ENCODE results near the gene ZNF33B. TPM values are rescaled to one million over a fixed set of nuclear protein-coding genes. Genes with fewer than 3 reads are reported as not detected.
"Not testable (repeated sequence)": the region's sequence is repeated elsewhere in the genome, so short reads cannot be mapped to it uniquely, and the experiment has no call there.

Gene ZNF33B
- total RNA-seq = 9.4 and 25.3 TPM in 2 replicates

DNA sequence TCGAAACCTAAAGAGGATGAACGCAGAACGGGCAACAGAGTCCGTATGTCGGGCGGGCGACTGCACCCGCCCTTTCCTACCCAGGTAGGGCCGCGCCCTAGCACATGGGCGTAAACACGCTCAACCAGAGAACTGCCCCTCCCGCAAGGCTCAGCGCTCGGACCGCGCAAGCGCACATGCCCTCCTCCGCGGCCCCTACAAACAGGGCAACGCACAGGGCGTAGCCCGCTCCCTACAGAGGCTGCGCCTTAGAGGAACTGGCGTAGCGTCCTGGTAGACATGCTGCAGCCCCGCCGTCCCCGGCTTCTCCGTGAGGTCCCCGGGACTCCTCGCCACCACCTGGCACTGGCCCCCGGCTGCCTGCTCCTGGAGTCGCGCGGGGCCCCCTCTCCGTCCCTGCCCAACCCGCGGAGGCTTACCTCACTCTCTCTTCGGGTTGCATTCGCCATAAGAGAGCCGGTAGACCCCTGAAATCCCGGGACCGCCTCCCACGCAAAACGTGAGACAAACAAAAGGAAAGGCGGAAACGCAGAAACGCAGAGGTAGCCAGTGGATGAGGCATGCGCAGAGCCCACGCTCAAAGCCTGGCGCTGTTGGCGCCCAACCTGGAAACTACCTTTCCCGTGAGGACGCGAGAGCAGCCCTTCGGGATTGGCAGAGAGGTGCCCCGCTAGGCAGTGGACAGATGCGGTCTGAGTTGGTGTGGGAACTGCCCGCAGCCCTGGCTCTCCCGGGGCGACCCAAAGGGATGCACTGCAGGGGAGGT, at the start of gene ZNF33B:
ZNF33B (minus strand) TSS at position 516 of the 766 bp plus-strand sequence. CDS start 1,642 bp downstream, outside the sequence.
- no peaks in the 10 kb centered on the region for H4K20me1 ChIP-seq (ENCODE audit: insufficient read depth, low read length)
- H3K4me2 ChIP-seq (ENCODE audit: insufficient read depth, low read length) = peak within 1 kb of the TSS; percentile 89
- TF ChIP-seq, protein P1, sequence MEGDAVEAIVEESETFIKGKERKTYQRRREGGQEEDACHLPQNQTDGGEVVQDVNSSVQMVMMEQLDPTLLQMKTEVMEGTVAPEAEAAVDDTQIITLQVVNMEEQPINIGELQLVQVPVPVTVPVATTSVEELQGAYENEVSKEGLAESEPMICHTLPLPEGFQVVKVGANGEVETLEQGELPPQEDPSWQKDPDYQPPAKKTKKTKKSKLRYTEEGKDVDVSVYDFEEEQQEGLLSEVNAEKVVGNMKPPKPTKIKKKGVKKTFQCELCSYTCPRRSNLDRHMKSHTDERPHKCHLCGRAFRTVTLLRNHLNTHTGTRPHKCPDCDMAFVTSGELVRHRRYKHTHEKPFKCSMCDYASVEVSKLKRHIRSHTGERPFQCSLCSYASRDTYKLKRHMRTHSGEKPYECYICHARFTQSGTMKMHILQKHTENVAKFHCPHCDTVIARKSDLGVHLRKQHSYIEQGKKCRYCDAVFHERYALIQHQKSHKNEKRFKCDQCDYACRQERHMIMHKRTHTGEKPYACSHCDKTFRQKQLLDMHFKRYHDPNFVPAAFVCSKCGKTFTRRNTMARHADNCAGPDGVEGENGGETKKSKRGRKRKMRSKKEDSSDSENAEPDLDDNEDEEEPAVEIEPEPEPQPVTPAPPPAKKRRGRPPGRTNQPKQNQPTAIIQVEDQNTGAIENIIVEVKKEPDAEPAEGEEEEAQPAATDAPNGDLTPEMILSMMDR (IDR thresholded peaks at IDR 0.05; ENCODE audit: extremely low read depth, low read depth, low read length) = no peak
- no peaks in the 10 kb centered on the region for H3K79me2 ChIP-seq (ENCODE audit: insufficient read depth, low read length)
- peak within 1 kb of the TSS; percentile 88 for H3K4me3 ChIP-seq (ENCODE audit: insufficient read depth, low read length)
- no peaks in the 10 kb centered on the region for H3K36me3 ChIP-seq (ENCODE audit: insufficient read depth, low read length)
- H2AFZ ChIP-seq (ENCODE audit: low read length) = peak within 1 kb of the TSS; percentile 97
- peak within 1 kb of the TSS; percentile 26 for H3K27ac ChIP-seq (ENCODE audit: low read depth, low read length)
- H3K9me3 ChIP-seq (ENCODE audit: low read depth, low read length) = no peaks in the 10 kb centered on the region
- no peaks in the 10 kb centered on the region for H3K4me1 ChIP-seq (ENCODE audit: insufficient read depth, low read length)
- no peaks in the 10 kb centered on the region for H3K27me3 ChIP-seq (ENCODE audit: insufficient read depth, low read length)
- DNase-seq (ENCODE audit: insufficient read length, low spot score, missing footprints) = peak; percentile 95

GRCh38 chr10:42684517-42684916, 46.1 kb upstream of the ZNF33B start:
- H3K36me3 ChIP-seq (ENCODE audit: insufficient read depth, low read length) = no peaks in the 10 kb centered on the region
- no peaks in the 10 kb centered on the region for H3K4me1 ChIP-seq (ENCODE audit: insufficient read depth, low read length)
- H3K79me2 ChIP-seq (ENCODE audit: insufficient read depth, low read length) = no peaks in the 10 kb centered on the region
- H3K27ac ChIP-seq (ENCODE audit: low read depth, low read length) = no peak overlapping the region
- no peaks in the 10 kb centered on the region for H4K20me1 ChIP-seq (ENCODE audit: insufficient read depth, low read length)
- DNase-seq (ENCODE audit: insufficient read length, low spot score, missing footprints) = no peak
- H3K27me3 ChIP-seq (ENCODE audit: insufficient read depth, low read length) = no peaks in the 10 kb centered on the region
- no peak overlapping the region for H3K4me3 ChIP-seq (ENCODE audit: insufficient read depth, low read length)
- no peak overlapping the region for H3K4me2 ChIP-seq (ENCODE audit: insufficient read depth, low read length)
- TF ChIP-seq, protein P1 (IDR thresholded peaks at IDR 0.05; ENCODE audit: extremely low read depth, low read depth, low read length) = no peak
- no peaks in the 10 kb centered on the region for H3K9me3 ChIP-seq (ENCODE audit: low read depth, low read length)
- H2AFZ ChIP-seq (ENCODE audit: low read length) = no peak overlapping the region

DNA sequence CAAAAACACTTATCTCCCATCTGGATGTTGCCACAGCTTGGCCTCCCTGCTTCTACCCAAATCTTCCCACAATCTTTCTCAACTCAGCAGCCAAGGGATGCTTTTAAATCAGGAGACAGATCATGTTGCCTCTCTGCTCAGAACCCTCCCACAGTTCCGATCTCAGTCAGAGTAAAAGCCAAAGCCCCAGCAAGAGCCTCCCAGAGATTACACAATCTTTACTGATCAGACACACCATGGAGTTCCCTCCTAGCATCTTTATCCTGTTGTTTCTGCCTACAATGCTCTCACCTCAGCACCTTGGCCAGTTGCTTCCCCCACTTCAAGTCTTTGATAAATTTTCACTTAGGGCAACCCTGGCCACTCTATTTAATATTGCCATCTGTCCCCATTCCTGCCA, 41.9 kb upstream of the ZNF33B start:
- TF ChIP-seq, protein P1 (IDR thresholded peaks at IDR 0.05; ENCODE audit: extremely low read depth, low read depth, low read length) = no peak
- Histone ChIP-seq H3K27me3 (ENCODE audit: insufficient read depth, low read length) (no peaks in the 10 kb centered on the region), H3K79me2 (ENCODE audit: insufficient read depth, low read length) (no peaks in the 10 kb centered on the region), H3K4me1 (ENCODE audit: insufficient read depth, low read length) (no peaks in the 10 kb centered on the region), H3K27ac (ENCODE audit: low read depth, low read length) (no peak overlapping the region), H2AFZ (ENCODE audit: low read length) (no peak overlapping the region), H4K20me1 (ENCODE audit: insufficient read depth, low read length) (no peaks in the 10 kb centered on the region), H3K9me3 (ENCODE audit: low read depth, low read length) (no peaks in the 10 kb centered on the region), H3K36me3 (ENCODE audit: insufficient read depth, low read length) (no peaks in the 10 kb centered on the region), H3K4me2 (ENCODE audit: insufficient read depth, low read length) (no peak overlapping the region), H3K4me3 (ENCODE audit: insufficient read depth, low read length) (no peak overlapping the region)
- DNase-seq (ENCODE audit: insufficient read length, low spot score, missing footprints) = no peak

DNA sequence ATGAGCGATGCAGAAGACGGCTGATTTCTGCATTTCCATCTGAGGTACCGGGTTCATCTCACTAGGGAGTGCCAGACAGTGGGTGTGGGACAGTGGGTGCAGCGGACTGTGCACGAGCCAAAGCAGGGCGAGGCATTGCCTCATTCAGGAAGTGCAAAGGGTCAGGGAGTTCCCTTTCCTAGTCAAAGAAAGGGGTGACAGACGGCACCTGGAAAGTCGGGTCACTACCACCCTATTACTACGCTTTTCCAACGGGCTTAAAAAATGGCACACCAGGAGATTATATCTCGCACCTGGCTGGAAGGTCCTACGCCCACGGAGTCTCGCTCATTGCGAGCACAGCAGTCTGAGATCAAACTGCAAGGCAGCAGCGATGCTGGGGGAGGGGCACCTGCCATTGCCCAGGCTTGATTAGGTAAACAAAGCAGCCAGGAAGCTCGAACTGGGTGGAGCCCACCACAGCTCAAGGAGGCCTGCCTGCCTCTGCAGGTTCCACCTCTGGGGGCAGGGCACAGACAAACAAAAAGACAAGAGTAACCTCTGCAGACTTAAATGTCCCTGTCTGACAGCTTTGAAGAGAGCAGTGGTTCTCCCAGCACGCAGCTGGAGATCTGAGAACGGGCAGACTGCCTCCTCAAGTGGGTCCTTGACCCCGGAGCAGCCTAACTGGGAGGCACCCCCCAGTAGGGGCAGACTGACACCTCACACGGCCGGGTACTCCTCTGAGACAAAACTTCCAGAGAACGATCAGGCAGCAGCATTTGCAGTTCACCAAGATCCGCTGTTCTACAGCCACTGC, 27.0 kb upstream of the ZNF33B start:
- H3K4me2 ChIP-seq (ENCODE audit: insufficient read depth, low read length); DNase-seq (ENCODE audit: insufficient read length, low spot score, missing footprints); H3K9me3 ChIP-seq (ENCODE audit: low read depth, low read length); H4K20me1 ChIP-seq (ENCODE audit: insufficient read depth, low read length); H3K27me3 ChIP-seq (ENCODE audit: insufficient read depth, low read length); H3K79me2 ChIP-seq (ENCODE audit: insufficient read depth, low read length); H3K4me1 ChIP-seq (ENCODE audit: insufficient read depth, low read length); H3K36me3 ChIP-seq (ENCODE audit: insufficient read depth, low read length); H3K4me3 ChIP-seq (ENCODE audit: insufficient read depth, low read length); H3K27ac ChIP-seq (ENCODE audit: low read depth, low read length); H2AFZ ChIP-seq (ENCODE audit: low read length): not testable (repeated sequence)

Data from osteoblast (primary cell).